Breast epithelium (tissue), 4 donors: ENCODE measurements around the gene PAGE4. TPM values are rescaled to one million over a fixed set of nuclear protein-coding genes. Genes with fewer than 3 reads are reported as not detected.

Experiments used
- DNase-seq, 2 donors: peaks; one replicate each; pipeline ENCODE4 v3.0.0-alpha.2; 2019; ENCODE audit warnings: low spot score in 2 of 2
- H3K27ac ChIP-seq, 2 donors: fragments of 200-600 bp; sonication (generic) in 1 of 2; one replicate each; pipeline ENCODE4 v1.5.1; 2016 to 2019; ENCODE audit warnings: mild to moderate bottlenecking in 1 of 2
- H3K27me3 ChIP-seq, 2 donors: fragments of 200-600 bp; sonication (generic) in 1 of 2; one replicate each; pipeline versions ENCODE4 v1.5.1 to v1.6.0; 2017 to 2019; ENCODE audit warnings: control low read depth in 1 of 2, mild to moderate bottlenecking in 1 of 2
- H3K36me3 ChIP-seq: fragments of 200-600 bp; one replicate; pipeline ENCODE4 v1.5.1; 2019
- H3K4me1 ChIP-seq, 2 donors: fragments of 200-600 bp; sonication (generic); one replicate each; pipeline ENCODE4 v1.5.1; 2016 to 2019; ENCODE audit warnings: control low read depth in 1 of 2
- H3K4me3 ChIP-seq, 3 donors: fragments of 200-600 bp; sonication (generic); 1 replicate in 2 of 3; 2 replicates in 1 of 3; pipeline ENCODE4 v1.5.1; 2016 to 2019; ENCODE audit warnings: mild to moderate bottlenecking in 3 of 3, moderate library complexity in 2 of 3
- H3K9me3 ChIP-seq, 2 donors: fragments of 200-600 bp; sonication (generic) in 1 of 2; one replicate each; pipeline ENCODE4 v1.5.1; 2016 to 2019; ENCODE audit warnings: control low read depth in 1 of 2
- POLR2A ChIP-seq: fragments of 450-650 bp; IDR thresholded peaks from one replicate; pipeline ENCODE4 v1.6.1; 2016; ENCODE audit warnings: antibody characterized with exemption, mild to moderate bottlenecking, moderate library complexity
- POLR2AphosphoS5 ChIP-seq, 3 donors: sonication (generic); formaldehyde crosslinking; IDR thresholded peaks; one replicate each; pipeline ENCODE4 v1.6.1; 2017; ENCODE audit warnings: antibody characterized with exemption in 3 of 3
- intact Hi-C: fragments of 100-400 bp; cut with DNase I; formaldehyde crosslinking; loops from one replicate; pipeline ENCODE4 v1.15.1; 2023; ENCODE audit warnings: low total_unique reads
- total RNA-seq, 3 donors: library from RNA; depleted of rRNA; stranded (reverse); fragments of >200 nt; gene quantifications; one replicate each; pipeline ENCODE4 v1.1.0, GENCODE V29; 2016
- TF ChIP-seq, protein P1 (sequence below), 3 donors: fragments of 450-650 bp; IDR thresholded peaks; one replicate each; pipeline ENCODE4 v1.5.1; 2016 to 2017; ENCODE audit warnings: antibody characterized with exemption in 3 of 3, mild to moderate bottlenecking in 3 of 3, moderate library complexity in 3 of 3

The PAGE4 gene
- total RNA-seq, 3 donors from 2014 or later = not detected

DNA sequence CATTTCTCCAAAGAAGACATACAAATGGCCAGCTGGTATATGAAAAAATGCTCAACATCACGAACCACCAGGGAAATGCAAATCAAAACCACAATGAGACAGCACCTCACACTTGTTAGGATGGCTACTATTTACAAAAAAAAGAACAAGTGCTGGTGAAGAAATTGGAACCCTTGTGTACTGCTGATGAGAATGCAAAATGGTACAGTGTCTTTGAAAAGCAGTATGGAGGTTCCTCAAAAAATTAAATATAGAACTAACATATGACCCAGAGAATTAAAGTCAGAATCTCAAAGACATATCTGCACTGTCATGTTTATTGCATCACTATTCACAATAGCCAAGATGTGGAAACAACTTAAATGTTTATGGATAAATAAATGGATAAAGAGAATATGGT, 20.9 kb downstream of the PAGE4 start:
- TF ChIP-seq, protein P1, sequence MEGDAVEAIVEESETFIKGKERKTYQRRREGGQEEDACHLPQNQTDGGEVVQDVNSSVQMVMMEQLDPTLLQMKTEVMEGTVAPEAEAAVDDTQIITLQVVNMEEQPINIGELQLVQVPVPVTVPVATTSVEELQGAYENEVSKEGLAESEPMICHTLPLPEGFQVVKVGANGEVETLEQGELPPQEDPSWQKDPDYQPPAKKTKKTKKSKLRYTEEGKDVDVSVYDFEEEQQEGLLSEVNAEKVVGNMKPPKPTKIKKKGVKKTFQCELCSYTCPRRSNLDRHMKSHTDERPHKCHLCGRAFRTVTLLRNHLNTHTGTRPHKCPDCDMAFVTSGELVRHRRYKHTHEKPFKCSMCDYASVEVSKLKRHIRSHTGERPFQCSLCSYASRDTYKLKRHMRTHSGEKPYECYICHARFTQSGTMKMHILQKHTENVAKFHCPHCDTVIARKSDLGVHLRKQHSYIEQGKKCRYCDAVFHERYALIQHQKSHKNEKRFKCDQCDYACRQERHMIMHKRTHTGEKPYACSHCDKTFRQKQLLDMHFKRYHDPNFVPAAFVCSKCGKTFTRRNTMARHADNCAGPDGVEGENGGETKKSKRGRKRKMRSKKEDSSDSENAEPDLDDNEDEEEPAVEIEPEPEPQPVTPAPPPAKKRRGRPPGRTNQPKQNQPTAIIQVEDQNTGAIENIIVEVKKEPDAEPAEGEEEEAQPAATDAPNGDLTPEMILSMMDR (IDR thresholded peaks at IDR 0.05) = no peak
- no peak for TF ChIP-seq POLR2AphosphoS5 (IDR thresholded peaks at IDR 0.05)
- no peak for TF ChIP-seq POLR2A
- intact Hi-C loops = no loop called here
- peaks cover 0 to 44% of the 10 kb centered on the region in 2 donors for H3K27me3 ChIP-seq
- H3K9me3 ChIP-seq = no peaks in the 10 kb centered on the region
- H3K4me1 ChIP-seq = no peaks in the 10 kb centered on the region
- no peak overlapping the region for H3K4me3 ChIP-seq
- H3K27ac ChIP-seq = no peak overlapping the region
- no peak for DNase-seq
- no peaks in the 10 kb centered on the region for H3K36me3 ChIP-seq

- intact Hi-C loops = no loop called here
- H3K9me3 ChIP-seq = no peaks in the 10 kb centered on the region
- TF ChIP-seq POLR2A (no peak), POLR2AphosphoS5 (IDR thresholded peaks at IDR 0.05) (no peak)
- TF ChIP-seq, protein P1 (IDR thresholded peaks at IDR 0.05) = no peak
- H3K4me1 ChIP-seq = no peaks in the 10 kb centered on the region
- DNase-seq = no peak
- H3K27ac ChIP-seq = no peak overlapping the region
- H3K27me3 ChIP-seq = peaks cover 0 to 47% of the 10 kb centered on the region in 2 donors
- no peak overlapping the region for H3K4me3 ChIP-seq
- H3K36me3 ChIP-seq = no peaks in the 10 kb centered on the region
Observed at GRCh38 chrX:49853661-49854060, 24.6 kb downstream of the PAGE4 start.

DNA sequence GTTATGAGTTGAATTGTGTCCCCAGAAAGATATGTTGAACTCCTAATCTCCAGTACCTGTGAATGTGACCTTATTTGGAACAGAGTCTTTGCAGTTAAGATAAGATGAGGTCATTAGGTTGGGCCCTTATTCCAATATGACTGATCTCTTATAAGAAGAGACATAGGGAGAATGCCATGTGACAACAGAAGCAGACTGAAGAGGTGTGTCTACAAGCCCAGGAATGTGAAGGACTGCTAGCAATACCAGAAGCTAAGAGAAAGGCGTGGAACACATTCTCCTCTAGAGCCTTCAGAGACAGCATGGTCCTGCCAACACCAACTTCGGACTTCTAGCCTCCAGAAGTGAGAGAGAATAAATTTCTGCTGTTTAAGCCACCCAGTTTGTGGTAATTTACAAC, 27.7 kb downstream of the PAGE4 start:
- H3K9me3 ChIP-seq = no peaks in the 10 kb centered on the region
- no peaks in the 10 kb centered on the region for H3K36me3 ChIP-seq
- peaks cover 0 to 50% of the 10 kb centered on the region in 2 donors for H3K27me3 ChIP-seq
- H3K27ac ChIP-seq = no peak overlapping the region
- no peaks in the 10 kb centered on the region for H3K4me1 ChIP-seq
- intact Hi-C loops = no loop called here
- no peak for TF ChIP-seq POLR2AphosphoS5 (IDR thresholded peaks at IDR 0.05)
- no peak for TF ChIP-seq POLR2A
- TF ChIP-seq, protein P1 (IDR thresholded peaks at IDR 0.05) = no peak
- no peak for DNase-seq
- no peak overlapping the region for H3K4me3 ChIP-seq

DNA sequence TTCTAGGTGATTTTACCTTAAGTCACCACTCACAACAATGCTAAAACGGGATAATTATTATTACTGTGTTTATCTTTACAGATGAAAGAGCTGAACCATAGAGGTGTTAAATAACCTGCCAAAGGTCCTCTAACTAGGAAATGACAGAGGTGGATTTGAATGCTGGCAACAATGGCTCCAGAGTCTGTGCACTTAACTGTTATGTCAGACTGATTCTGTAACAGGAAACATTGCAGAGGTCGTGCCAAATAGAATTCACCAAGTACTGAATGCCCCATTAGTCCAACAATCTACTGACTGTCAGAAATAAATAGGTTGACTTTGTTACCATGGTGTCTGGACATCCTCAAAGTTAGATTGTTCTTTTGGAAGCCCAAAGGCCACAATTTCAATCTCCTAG, 29.2 kb downstream of the PAGE4 start:
- Histone ChIP-seq H3K4me1 (no peaks in the 10 kb centered on the region), H3K27me3 (peaks cover 0 to 43% of the 10 kb centered on the region in 2 donors), H3K4me3 (no peak overlapping the region), H3K9me3 (no peaks in the 10 kb centered on the region), H3K27ac (no peak overlapping the region), H3K36me3 (no peaks in the 10 kb centered on the region)
- intact Hi-C loops = no loop called here
- TF ChIP-seq, protein P1 (IDR thresholded peaks at IDR 0.05) = no peak
- TF ChIP-seq POLR2A = no peak
- no peak for TF ChIP-seq POLR2AphosphoS5 (IDR thresholded peaks at IDR 0.05)
- DNase-seq = no peak

- Histone ChIP-seq H3K27ac (no peak overlapping the region), H3K4me1 (no peaks in the 10 kb centered on the region), H3K27me3 (peaks cover 0 to 35% of the 10 kb centered on the region in 2 donors), H3K9me3 (no peaks in the 10 kb centered on the region), H3K36me3 (no peaks in the 10 kb centered on the region), H3K4me3 (no peak overlapping the region)
- intact Hi-C loops = no loop called here
- TF ChIP-seq POLR2A (no peak), POLR2AphosphoS5 (IDR thresholded peaks at IDR 0.05) (no peak)
- TF ChIP-seq, protein P1 (IDR thresholded peaks at IDR 0.05) = no peak
- DNase-seq = no peak
Observed at GRCh38 chrX:49859491-49859890, 30.4 kb downstream of the PAGE4 start.
